Measurements from ENCODE around the gene SEMA5B. TPM values are rescaled to one million over a fixed set of nuclear protein-coding genes. Genes with fewer than 3 reads are reported as not detected.

Gene SEMA5B
- total and polyA plus RNA-seq, 9 of the 15 experiments (the other 6 are each of a cell fraction or from before 2014, with no cell fraction given), result not detected

- TF ChIP-seq, protein P1, sequence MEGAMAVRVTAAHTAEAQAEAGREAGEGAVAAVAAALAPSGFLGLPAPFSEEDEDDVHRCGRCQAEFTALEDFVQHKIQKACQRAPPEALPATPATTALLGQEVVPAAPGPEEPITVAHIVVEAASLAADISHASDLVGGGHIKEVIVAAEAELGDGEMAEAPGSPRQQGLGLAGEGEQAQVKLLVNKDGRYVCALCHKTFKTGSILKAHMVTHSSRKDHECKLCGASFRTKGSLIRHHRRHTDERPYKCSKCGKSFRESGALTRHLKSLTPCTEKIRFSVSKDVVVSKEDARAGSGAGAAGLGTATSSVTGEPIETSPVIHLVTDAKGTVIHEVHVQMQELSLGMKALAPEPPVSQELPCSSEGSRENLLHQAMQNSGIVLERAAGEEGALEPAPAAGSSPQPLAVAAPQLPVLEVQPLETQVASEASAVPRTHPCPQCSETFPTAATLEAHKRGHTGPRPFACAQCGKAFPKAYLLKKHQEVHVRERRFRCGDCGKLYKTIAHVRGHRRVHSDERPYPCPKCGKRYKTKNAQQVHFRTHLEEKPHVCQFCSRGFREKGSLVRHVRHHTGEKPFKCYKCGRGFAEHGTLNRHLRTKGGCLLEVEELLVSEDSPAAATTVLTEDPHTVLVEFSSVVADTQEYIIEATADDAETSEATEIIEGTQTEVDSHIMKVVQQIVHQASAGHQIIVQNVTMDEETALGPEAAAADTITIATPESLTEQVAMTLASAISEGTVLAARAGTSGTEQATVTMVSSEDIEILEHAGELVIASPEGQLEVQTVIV (CRISPR knock-in tag; IDR thresholded peaks at IDR 0.05; ENCODE audit: borderline replicate concordance), result no peak
- no peak for TF ChIP-seq TCFL5 (CRISPR knock-in tag; conservative IDR thresholded peaks at IDR 0.05)
- no peak for TF ChIP-seq XRCC5 (IDR thresholded peaks at IDR 0.05; ENCODE audit: low read depth, low read length)
- TF ChIP-seq CGGBP1 (CRISPR knock-in tag; IDR thresholded peaks at IDR 0.05), result no peak
- no peak for TF ChIP-seq ZNF655 (CRISPR knock-in tag; IDR thresholded peaks at IDR 0.05)
These were observed 36.9 kb upstream of the SEMA5B start (continued) for GRCh38 chr3:123064506-123064905.

GRCh38 chr3:123063034-123063433, 35.5 kb upstream of the SEMA5B start:
- no TSS peak for BruUV-seq (replicated peaks)
- Histone ChIP-seq H3K9me1 (ENCODE audit: control insufficient read depth, insufficient read depth, low read length) (no peaks in the 10 kb centered on the region), H2AFZ (ENCODE audit: low read depth, low read length) (peak overlapping the region; percentile 68), H3K9ac (ENCODE audit: insufficient read depth in 1 of 2, low read depth in 2 of 2, low read length in 2 of 2) (no peak overlapping the region), H3K4me3 (no peak overlapping the region), H3K36me3 (ENCODE audit: control insufficient read depth, insufficient read depth, low read length) (no peaks in the 10 kb centered on the region), H3K27me3 (ENCODE audit: control insufficient read depth in 2 of 2, insufficient read depth in 2 of 2, low read length in 2 of 2) (no peaks in the 10 kb centered on the region), H3K27ac (ENCODE audit: extremely low read depth, low read depth, low read length) (no peak overlapping the region), H4K20me1 (replicated peaks; ENCODE audit: control insufficient read depth, insufficient read depth, low read length) (peaks cover under 1% of the 10 kb centered on the region; the same call in 1 of the 2 replicates), H3K79me2 (ENCODE audit: control insufficient read depth, insufficient read depth, low read length) (peaks cover 12% of the 10 kb centered on the region), H3K9me3 (replicated peaks; ENCODE audit: control insufficient read depth, insufficient read depth, low read depth, low read length) (no peaks in the 10 kb centered on the region), H3K4me2 (ENCODE audit: insufficient read depth, low read length) (no peak overlapping the region), H3K4me1 (replicated peaks in 1 of 2; ENCODE audit: control insufficient read depth in 2 of 2, insufficient read depth in 2 of 2, low read length in 2 of 2) (peaks cover 8 to 14% of the 10 kb centered on the region in 2 experiments; a peak in 4 of 5 replicates)
- 31% methylated on average over 6 of the region's 6 CpGs for WGBS (ENCODE audit: insufficient coverage, low coverage, missing lambda C conversion rate)
- FAIRE-seq, result no peak
- TF ChIP-seq CEBPG (CRISPR knock-in tag; IDR thresholded peaks at IDR 0.05) (peak; percentile 42; the same call in 1 of the 2 replicates), CEBPG (tag; conservative IDR thresholded peaks at IDR 0.05 in 1 of 2, IDR thresholded peaks at IDR 0.05 in 1 of 2) (peak in 1 of 2 experiments; percentile 57; a peak in 2 of 4 replicates), CHD1 (IDR thresholded peaks at IDR 0.05; ENCODE audit: low read length) (no peak), DNMT1 (IDR thresholded peaks at IDR 0.05) (no peak), CEBPB (tag; IDR thresholded peaks at IDR 0.05) (peak; percentile 73), MEF2A (IDR thresholded peaks at IDR 0.05; ENCODE audit: control insufficient read depth, low read depth, low read length) (no peak)
- TF ChIP-seq, protein P2, sequence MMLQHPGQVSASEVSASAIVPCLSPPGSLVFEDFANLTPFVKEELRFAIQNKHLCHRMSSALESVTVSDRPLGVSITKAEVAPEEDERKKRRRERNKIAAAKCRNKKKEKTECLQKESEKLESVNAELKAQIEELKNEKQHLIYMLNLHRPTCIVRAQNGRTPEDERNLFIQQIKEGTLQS (IDR thresholded peaks at IDR 0.05), result peak; percentile 81
- TF ChIP-seq, protein P2 (CRISPR knock-in tag; conservative IDR thresholded peaks at IDR 0.05), result no peak
- TF ChIP-seq, protein P3, sequence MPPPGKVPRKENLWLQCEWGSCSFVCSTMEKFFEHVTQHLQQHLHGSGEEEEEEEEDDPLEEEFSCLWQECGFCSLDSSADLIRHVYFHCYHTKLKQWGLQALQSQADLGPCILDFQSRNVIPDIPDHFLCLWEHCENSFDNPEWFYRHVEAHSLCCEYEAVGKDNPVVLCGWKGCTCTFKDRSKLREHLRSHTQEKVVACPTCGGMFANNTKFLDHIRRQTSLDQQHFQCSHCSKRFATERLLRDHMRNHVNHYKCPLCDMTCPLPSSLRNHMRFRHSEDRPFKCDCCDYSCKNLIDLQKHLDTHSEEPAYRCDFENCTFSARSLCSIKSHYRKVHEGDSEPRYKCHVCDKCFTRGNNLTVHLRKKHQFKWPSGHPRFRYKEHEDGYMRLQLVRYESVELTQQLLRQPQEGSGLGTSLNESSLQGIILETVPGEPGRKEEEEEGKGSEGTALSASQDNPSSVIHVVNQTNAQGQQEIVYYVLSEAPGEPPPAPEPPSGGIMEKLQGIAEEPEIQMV (tag; conservative IDR thresholded peaks at IDR 0.05; ENCODE audit: low read depth), result 0 out of 2 replicates have a peak, but pooled peaks have one; percentile 24
- intact Hi-C loops (cut with micrococcal nuclease), result no loop called here
- DNase-seq (ENCODE audit: extremely low read depth in 1 of 4, low spot score in 3 of 4), result no peak
- in situ Hi-C loops (cut with MboI), result no loop called here
- POLR2A ChIA-PET, result no interaction called here
- CTCF ChIA-PET (ENCODE audit: low intra/inter-chr PET ratio), result no interaction called here
- ATAC-seq, result no peak

Data from K562 (cell line).